ENCODE measurements around the gene GRAMD2B. TPM values are rescaled to one million over a fixed set of nuclear protein-coding genes. Genes with fewer than 3 reads are reported as not detected.
"Not testable (repeated sequence)": the region's sequence is repeated elsewhere in the genome, so short reads cannot be mapped to it uniquely, and the experiment has no call there.

Gene GRAMD2B
- total and polyA plus RNA-seq, 2 of the 13 experiments (the other 11 are each of a cell fraction or from before 2014, with no cell fraction given) = 8.1 to 10.6 TPM

DNA sequence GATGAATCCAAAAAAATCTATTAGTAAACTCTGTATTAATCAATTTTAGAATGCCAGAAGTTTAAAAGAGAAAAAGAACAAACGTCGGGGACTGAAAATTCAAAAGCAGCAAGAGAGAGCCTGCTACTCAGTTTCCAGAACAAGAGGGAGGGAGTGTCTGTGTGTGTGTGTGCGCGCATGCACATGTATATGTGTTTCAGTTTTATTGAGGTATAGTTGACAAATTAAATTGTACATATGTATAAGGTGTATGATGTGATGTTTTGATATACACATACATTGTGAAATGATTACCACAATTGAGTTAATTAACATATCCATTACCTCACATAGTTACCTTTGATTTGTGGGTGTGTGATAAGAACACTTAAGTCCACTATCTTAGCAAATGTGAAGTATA lies 27.6 kb upstream of the GRAMD2B start:
- WGBS (ENCODE audit: low lambda C conversion rate) = 97% methylated on average over 4 of the region's 4 CpGs
- no TSS peak for BruUV-seq (replicated peaks)

DNA sequence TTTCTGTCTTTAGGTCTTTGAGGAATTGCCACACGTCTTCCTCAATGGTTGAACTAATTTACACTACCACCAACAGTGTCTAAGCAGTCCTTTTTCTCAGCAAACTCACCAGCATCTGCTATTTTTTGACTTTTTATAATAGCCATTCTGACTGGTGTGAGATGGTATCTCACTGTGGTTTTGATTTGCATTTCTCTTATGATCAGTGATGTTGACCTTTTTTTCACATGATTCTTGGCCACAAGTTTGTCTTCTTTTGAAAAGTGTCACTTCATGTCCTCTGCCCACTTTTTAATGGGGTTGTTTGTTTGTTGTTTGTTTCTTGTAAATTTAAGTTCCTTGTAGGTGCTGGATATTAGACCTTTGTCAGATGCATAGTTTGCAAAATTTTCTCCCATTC lies 26.5 kb upstream of the GRAMD2B start:
- in situ Hi-C loops (cut with HindIII; ENCODE audit: extremely low pct_ligation_motif_present, low pct_unique_long_range_greater_than_20kb); intact Hi-C loops (cut with micrococcal nuclease; ENCODE audit: unreplicated experiment); ATAC-seq; FAIRE-seq; CTCF ChIA-PET (ENCODE audit: low intra/inter-chr PET ratio, low total read pairs); H3K79me2 ChIP-seq (ENCODE audit: insufficient read depth, low read length); BruUV-seq (replicated peaks); POLR2A ChIA-PET; H3K4me3 ChIP-seq (replicated peaks in 1 of 3; ENCODE audit: insufficient read depth in 1 of 3, low read depth in 2 of 3, low read length in 3 of 3); H3K4me1 ChIP-seq (ENCODE audit: insufficient read depth, low read length); H3K9ac ChIP-seq (ENCODE audit: insufficient read depth, low read depth, low read length); H4K20me1 ChIP-seq (ENCODE audit: insufficient read depth, low read length); H2AFZ ChIP-seq (ENCODE audit: low read length); DNase-seq (ENCODE audit: low spot score); H3K27me3 ChIP-seq (ENCODE audit: control insufficient read depth in 1 of 2, insufficient read depth in 2 of 2, low read length in 2 of 2); H3K36me3 ChIP-seq (replicated peaks in 1 of 2; ENCODE audit: control insufficient read depth in 1 of 2, insufficient read depth in 2 of 2, low read length in 2 of 2); H3K27ac ChIP-seq (ENCODE audit: extremely low read length, insufficient read depth, low read length); H3K4me2 ChIP-seq (ENCODE audit: low read depth, low read length): not testable (repeated sequence)
- H3K9me3 ChIP-seq (ENCODE audit: low read length) = peaks cover 29% of the 10 kb centered on the region
- WGBS (ENCODE audit: low lambda C conversion rate) = 86% methylated on average over 1 of the region's 1 CpG

More for the DNA sequence above, 27.6 kb upstream of the GRAMD2B start:
- H3K27ac ChIP-seq (ENCODE audit: extremely low read length, insufficient read depth, low read length) = no peak overlapping the region
- DNase-seq (ENCODE audit: low spot score) (no peak), FAIRE-seq (no peak), ATAC-seq (no peak)
- H2AFZ ChIP-seq (ENCODE audit: low read length) = no peak overlapping the region
- no peaks in the 10 kb centered on the region for H4K20me1 ChIP-seq (ENCODE audit: insufficient read depth, low read length)
- CTCF ChIA-PET (ENCODE audit: low intra/inter-chr PET ratio, low total read pairs) = no interaction called here
- H3K9ac ChIP-seq (ENCODE audit: insufficient read depth, low read depth, low read length) = no peak overlapping the region
- H3K9me3 ChIP-seq (ENCODE audit: low read length) = peaks cover 18% of the 10 kb centered on the region
- H3K36me3 ChIP-seq (replicated peaks in 1 of 2; ENCODE audit: control insufficient read depth in 1 of 2, insufficient read depth in 2 of 2, low read length in 2 of 2) = no peaks in the 10 kb centered on the region
- H3K4me3 ChIP-seq (replicated peaks in 1 of 3; ENCODE audit: insufficient read depth in 1 of 3, low read depth in 2 of 3, low read length in 3 of 3) = no peak overlapping the region
- H3K79me2 ChIP-seq (ENCODE audit: insufficient read depth, low read length) = no peaks in the 10 kb centered on the region
- H3K4me2 ChIP-seq (ENCODE audit: low read depth, low read length) = no peak overlapping the region
- H3K27me3 ChIP-seq (ENCODE audit: control insufficient read depth in 1 of 2, insufficient read depth in 2 of 2, low read length in 2 of 2) = no peaks in the 10 kb centered on the region
- intact Hi-C loops (cut with micrococcal nuclease; ENCODE audit: unreplicated experiment) (no loop called here), in situ Hi-C loops (cut with HindIII; ENCODE audit: extremely low pct_ligation_motif_present, low pct_unique_long_range_greater_than_20kb) (no loop called here)
- TF ChIP-seq CEBPG (CRISPR knock-in tag; IDR thresholded peaks at IDR 0.05) (no peak), ZBTB26 (CRISPR knock-in tag; IDR thresholded peaks at IDR 0.05; ENCODE audit: borderline replicate concordance) (no peak), ZNF20 (CRISPR knock-in tag; IDR thresholded peaks at IDR 0.05) (no peak), ZNF331 (CRISPR knock-in tag; IDR thresholded peaks at IDR 0.05) (no peak), GATAD1 (CRISPR knock-in tag; IDR thresholded peaks at IDR 0.05) (no peak), ZNF589 (CRISPR knock-in tag; conservative IDR thresholded peaks at IDR 0.05) (no peak), ATF7-NPFF (CRISPR knock-in tag; IDR thresholded peaks at IDR 0.05; ENCODE audit: low read depth) (no peak), ZNF720 (CRISPR knock-in tag; IDR thresholded peaks at IDR 0.05) (no peak), SP4 (CRISPR knock-in tag; IDR thresholded peaks at IDR 0.05) (no peak), TCF7L2 (IDR thresholded peaks at IDR 0.05; ENCODE audit: low read depth, low read length) (no peak), NR2F2 (IDR thresholded peaks at IDR 0.05; ENCODE audit: borderline replicate concordance, low read depth) (no peak), PRMT3 (CRISPR knock-in tag; IDR thresholded peaks at IDR 0.05; ENCODE audit: borderline replicate concordance, low read depth) (no peak), IRX3 (CRISPR knock-in tag; IDR thresholded peaks at IDR 0.05; ENCODE audit: borderline replicate concordance, low read depth) (no peak), NCOA1 (CRISPR knock-in tag; IDR thresholded peaks at IDR 0.05) (no peak), ZNF326 (CRISPR knock-in tag; IDR thresholded peaks at IDR 0.05; ENCODE audit: borderline replicate concordance) (no peak), CHCHD3 (CRISPR knock-in tag; IDR thresholded peaks at IDR 0.05) (no peak), SAFB2 (CRISPR knock-in tag; IDR thresholded peaks at IDR 0.05; ENCODE audit: borderline replicate concordance, low read depth) (no peak)
- TF ChIP-seq, protein P1, sequence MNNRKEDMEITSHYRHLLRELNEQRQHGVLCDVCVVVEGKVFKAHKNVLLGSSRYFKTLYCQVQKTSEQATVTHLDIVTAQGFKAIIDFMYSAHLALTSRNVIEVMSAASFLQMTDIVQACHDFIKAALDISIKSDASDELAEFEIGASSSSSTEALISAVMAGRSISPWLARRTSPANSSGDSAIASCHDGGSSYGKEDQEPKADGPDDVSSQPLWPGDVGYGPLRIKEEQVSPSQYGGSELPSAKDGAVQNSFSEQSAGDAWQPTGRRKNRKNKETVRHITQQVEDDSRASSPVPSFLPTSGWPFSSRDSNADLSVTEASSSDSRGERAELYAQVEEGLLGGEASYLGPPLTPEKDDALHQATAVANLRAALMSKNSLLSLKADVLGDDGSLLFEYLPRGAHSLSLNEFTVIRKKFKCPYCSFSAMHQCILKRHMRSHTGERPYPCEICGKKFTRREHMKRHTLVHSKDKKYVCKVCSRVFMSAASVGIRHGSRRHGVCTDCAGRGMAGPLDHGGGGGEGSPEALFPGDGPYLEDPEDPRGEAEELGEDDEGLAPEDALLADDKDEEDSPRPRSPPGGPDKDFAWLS (CRISPR knock-in tag; IDR thresholded peaks at IDR 0.05; ENCODE audit: borderline replicate concordance) = no peak
- TF ChIP-seq, protein P2, sequence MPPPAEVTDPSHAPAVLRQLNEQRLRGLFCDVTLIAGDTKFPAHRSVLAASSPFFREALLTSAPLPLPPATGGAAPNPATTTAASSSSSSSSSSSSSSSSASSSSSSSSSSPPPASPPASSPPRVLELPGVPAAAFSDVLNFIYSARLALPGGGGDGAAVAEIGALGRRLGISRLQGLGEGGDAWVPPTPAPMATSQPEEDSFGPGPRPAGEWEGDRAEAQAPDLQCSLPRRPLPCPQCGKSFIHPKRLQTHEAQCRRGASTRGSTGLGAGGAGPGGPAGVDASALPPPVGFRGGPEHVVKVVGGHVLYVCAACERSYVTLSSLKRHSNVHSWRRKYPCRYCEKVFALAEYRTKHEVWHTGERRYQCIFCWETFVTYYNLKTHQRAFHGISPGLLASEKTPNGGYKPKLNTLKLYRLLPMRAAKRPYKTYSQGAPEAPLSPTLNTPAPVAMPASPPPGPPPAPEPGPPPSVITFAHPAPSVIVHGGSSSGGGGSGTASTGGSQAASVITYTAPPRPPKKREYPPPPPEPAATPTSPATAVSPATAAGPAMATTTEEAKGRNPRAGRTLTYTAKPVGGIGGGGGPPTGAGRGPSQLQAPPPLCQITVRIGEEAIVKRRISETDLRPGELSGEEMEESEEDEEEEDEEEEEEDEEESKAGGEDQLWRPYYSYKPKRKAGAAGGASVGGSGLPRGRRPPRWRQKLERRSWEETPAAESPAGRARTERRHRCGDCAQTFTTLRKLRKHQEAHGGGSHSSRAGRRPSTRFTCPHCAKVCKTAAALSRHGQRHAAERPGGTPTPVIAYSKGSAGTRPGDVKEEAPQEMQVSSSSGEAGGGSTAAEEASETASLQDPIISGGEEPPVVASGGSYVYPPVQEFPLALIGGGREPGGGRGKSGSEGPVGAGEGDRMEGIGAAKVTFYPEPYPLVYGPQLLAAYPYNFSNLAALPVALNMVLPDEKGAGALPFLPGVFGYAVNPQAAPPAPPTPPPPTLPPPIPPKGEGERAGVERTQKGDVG (CRISPR knock-in tag; IDR thresholded peaks at IDR 0.05; ENCODE audit: borderline replicate concordance) = no peak
- POLR2A ChIA-PET = no interaction called here
- no peaks in the 10 kb centered on the region for H3K4me1 ChIP-seq (ENCODE audit: insufficient read depth, low read length)

All from HepG2 (cell line).